KOPT-K1 (cell line): ENCODE data around the gene NXNL1.
A peak's percentile ranks its signal among the peaks of the same experiment; 100 is the strongest.
"Not testable (repeated sequence)": the region's sequence is repeated elsewhere in the genome, so short reads cannot be mapped to it uniquely, and the experiment has no call there.

Source experiments
- H3K27ac ChIP-seq: fragments of 200-600 bp; sonication (generic); 2 replicates; pipeline ENCODE4 v1.5.1; 2016; ENCODE audit warnings: antibody characterized with exemption, mild to moderate bottlenecking, low read depth, low read length; ENCODE audit not compliant: poor library complexity, severe bottlenecking
- H3K36me3 ChIP-seq: fragments of 200-600 bp; sonication (generic); 2 replicates; pipeline ENCODE4 v1.5.1; 2017; ENCODE audit warnings: antibody characterized with exemption, mild to moderate bottlenecking, low read length, moderate library complexity; ENCODE audit not compliant: insufficient read depth
- H3K9me3 ChIP-seq: fragments of 200-600 bp; sonication (generic); 2 replicates; pipeline ENCODE4 v1.5.1; 2017; ENCODE audit warnings: antibody characterized with exemption, low read length, mild to moderate bottlenecking; ENCODE audit not compliant: insufficient read depth, poor library complexity, severe bottlenecking

Gene NXNL1, protein sequence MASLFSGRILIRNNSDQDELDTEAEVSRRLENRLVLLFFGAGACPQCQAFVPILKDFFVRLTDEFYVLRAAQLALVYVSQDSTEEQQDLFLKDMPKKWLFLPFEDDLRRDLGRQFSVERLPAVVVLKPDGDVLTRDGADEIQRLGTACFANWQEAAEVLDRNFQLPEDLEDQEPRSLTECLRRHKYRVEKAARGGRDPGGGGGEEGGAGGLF

GRCh38 chr19:17460372-17461230 lies at the start of gene NXNL1:
Gene NXNL1, minus strand, starts transcription at chr19:17460926. Its CDS starts 57 bp downstream, at chr19:17460869.
- Histone ChIP-seq H3K27ac (no peak within 1 kb of the TSS), H3K9me3 (no peaks in the 10 kb centered on the region)

DNA sequence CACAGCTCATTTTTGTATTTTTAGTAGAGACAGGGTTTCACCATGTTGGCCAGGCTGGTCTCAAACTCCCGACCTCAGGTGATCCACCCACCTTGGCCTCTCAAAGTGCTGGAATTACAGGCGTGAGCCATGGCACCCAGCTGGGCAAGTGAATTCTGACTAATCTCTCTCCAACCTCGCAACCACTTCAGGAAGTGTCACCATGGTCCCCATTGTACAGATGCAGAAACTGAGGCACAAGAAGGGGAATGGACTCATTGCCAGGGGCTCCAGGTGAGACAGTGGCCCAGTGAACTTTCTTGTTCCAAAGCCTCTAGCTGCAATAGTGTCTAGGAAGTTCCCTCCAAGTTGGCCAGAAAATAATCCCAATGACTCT lies 47.8 kb upstream of the NXNL1 start:
- H3K36me3 ChIP-seq = peaks cover 23% of the 10 kb centered on the region; the same call in 1 of the 2 replicates
- H3K27ac ChIP-seq, H3K9me3 ChIP-seq: not testable (repeated sequence)

More at GRCh38 chr19:17460372-17461230, at the start of gene NXNL1:
- H3K36me3 ChIP-seq = no peaks in the 10 kb centered on the region

- Histone ChIP-seq H3K36me3 (peaks cover 23% of the 10 kb centered on the region; the same call in 1 of the 2 replicates), H3K9me3 (no peaks in the 10 kb centered on the region), H3K27ac (peak overlapping the region; percentile 33)
Measured at GRCh38 chr19:17506745-17507144, 46.0 kb upstream of the NXNL1 start.

- peaks cover 31% of the 10 kb centered on the region; the same call in 1 of the 2 replicates for H3K36me3 ChIP-seq
- H3K9me3 ChIP-seq = no peaks in the 10 kb centered on the region
- H3K27ac ChIP-seq = no peak overlapping the region
Measured at GRCh38 chr19:17505223-17505622, 44.5 kb upstream of the NXNL1 start.

DNA sequence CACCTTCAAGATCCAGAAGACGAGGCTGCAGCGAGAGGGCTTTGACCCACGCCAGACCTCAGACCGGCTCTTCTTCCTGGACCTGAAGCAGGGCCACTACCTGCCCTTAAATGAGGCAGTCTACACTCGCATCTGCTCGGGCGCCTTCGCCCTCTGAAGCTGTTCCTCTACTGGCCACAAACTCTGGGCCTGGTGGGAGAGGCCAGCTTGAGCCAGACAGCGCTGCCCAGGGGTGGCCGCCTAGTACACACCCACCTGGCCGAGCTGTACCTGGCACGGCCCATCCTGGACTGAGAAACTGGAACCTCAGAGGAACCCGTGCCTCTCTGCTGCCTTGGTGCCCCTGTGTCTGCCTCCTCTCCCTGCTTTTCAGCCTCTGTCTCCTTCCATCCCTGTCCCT lies 43.7 kb upstream of the NXNL1 start:
- Histone ChIP-seq H3K36me3 (peaks cover 31% of the 10 kb centered on the region; the same call in 1 of the 2 replicates), H3K9me3 (no peaks in the 10 kb centered on the region), H3K27ac (peak overlapping the region; percentile 3)

- Histone ChIP-seq H3K36me3 (peaks cover 31% of the 10 kb centered on the region; the same call in 1 of the 2 replicates), H3K27ac (peak overlapping the region; percentile 3), H3K9me3 (no peaks in the 10 kb centered on the region)
Measured at GRCh38 chr19:17504030-17504429, 43.3 kb upstream of the NXNL1 start.

DNA sequence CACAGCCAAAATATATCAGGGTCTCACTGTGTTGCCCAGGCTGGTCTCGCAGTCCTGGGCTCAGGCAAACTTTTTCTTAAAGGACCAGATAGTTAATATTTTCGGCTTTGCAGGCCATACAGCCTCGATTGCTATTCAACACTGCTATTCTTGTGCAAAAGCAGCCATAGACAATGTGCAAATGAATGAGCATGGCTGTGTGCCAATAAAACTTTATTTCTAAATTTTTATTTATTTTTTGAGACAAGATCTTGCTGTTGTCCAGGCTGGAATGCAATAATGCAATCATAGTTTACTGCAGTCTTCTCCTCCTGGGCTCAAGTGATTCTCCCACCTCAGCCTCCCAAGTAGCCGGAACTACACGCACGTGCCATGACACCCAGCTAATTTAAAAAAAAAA lies 42.5 kb upstream of the NXNL1 start:
- Histone ChIP-seq H3K9me3 (no peaks in the 10 kb centered on the region), H3K27ac (no peak overlapping the region), H3K36me3 (peaks cover 26% of the 10 kb centered on the region; the same call in 1 of the 2 replicates)

DNA sequence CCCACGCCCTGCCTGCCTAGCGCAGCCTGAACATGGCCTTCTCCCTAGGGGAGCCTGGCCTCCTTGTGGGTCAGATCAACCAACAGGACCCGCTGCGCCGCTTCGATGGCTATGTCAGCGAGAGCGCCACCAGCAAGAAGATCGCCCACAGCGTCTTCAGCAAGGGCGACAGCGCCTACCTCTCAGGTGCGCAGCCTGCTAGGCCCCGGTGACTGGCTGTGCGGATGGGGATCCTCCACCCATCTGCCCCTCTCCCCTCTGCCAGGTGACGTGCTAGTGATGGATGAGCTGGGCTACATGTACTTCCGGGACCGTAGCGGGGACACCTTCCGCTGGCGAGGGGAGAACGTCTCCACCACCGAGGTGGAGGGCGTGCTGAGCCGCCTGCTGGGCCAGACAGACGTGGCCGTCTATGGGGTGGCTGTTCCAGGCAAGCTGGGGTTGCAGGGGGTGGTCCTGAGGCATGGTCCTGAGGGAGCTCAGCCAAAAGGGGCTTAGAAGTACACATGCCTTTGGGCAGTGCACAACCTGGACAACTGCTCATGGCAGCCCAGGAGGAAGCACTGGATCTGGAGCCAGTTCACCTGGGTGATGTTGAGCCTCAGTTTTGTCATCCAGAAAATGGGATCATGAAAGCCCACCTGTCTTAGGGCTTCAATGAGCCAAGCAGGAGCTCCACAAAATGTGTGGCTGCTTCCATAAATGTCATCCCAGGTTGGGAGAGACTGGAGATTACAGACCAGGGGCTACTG lies 39.9 kb upstream of the NXNL1 start:
- Histone ChIP-seq H3K36me3 (peaks cover 12% of the 10 kb centered on the region; the same call in 1 of the 2 replicates), H3K9me3 (no peaks in the 10 kb centered on the region), H3K27ac (peak overlapping the region; percentile 83)

GRCh38 chr19:17499648-17500446 lies 39.1 kb upstream of the NXNL1 start:
- Histone ChIP-seq H3K9me3 (no peaks in the 10 kb centered on the region), H3K36me3 (peaks cover 8% of the 10 kb centered on the region; the same call in 1 of the 2 replicates), H3K27ac (peak overlapping the region; percentile 83)

GRCh38 chr19:17499025-17499424 lies 38.3 kb upstream of the NXNL1 start:
- peak overlapping the region; percentile 83 for H3K27ac ChIP-seq
- H3K36me3 ChIP-seq, H3K9me3 ChIP-seq: not testable (repeated sequence)

DNA sequence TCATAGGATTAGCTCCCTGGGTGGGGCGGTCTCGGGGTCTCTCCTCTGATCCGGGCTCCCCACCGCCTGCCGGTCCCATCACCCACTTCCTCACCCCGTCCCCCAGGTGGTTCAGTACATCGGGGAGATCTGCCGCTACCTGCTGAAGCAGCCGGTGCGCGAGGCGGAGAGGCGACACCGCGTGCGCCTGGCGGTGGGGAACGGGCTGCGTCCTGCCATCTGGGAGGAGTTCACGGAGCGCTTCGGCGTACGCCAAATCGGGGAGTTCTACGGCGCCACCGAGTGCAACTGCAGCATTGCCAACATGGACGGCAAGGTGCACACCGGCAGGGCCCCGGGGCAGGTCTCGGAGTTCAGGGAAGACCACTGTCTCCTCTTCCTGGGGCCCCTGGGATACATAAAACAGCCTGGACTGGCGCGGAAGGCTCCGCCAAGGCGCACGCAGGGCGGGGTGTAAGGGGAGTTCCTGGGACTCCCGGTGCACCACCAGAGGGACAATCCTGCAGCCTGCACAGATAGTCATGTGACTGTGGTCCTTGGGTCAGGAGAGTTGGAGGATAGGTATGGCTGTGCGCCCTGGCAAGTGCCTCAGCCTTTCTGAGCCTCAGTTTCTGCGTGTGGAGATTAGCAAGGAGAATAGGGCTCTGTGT lies 36.5 kb upstream of the NXNL1 start:
- H3K9me3 ChIP-seq = no peaks in the 10 kb centered on the region
- H3K36me3 ChIP-seq = peaks cover 8% of the 10 kb centered on the region; the same call in 1 of the 2 replicates
- peak overlapping the region; percentile 83 for H3K27ac ChIP-seq

DNA sequence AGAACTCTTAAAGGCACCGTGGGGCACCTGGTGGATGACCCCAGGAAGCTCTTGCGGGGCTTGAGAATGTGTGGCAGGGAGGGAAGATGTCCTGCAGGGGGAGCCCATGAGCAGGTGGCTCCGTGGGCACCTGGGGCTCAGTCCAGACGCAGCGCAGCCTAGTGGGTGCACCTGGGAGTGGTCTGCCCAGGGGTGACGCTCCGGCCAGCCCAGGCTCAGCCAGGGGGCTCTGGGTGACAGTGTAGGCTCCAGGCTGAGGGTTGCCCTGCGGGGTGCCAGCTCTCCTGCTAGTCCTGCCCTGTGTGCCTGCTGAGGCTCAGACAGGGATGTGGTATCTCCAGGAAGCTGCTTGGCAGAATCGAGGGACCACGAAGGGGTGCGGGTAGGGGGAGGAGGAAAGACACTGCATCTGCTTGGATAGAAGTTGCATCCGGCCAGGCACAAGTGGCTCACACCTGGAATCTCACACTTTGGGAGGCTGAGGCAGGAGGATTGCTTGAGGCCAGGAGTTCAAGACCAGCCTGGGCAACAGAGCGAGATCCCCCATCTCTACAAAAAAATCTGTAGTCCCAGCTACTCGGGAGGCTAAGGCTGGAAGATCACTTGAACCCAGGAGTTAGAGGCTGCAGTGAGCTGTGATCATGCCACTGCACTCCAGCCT lies 35.7 kb upstream of the NXNL1 start:
- H3K27ac ChIP-seq = peak overlapping the region; percentile 83
- H3K36me3 ChIP-seq = peaks cover 8% of the 10 kb centered on the region; the same call in 1 of the 2 replicates
- H3K9me3 ChIP-seq = no peaks in the 10 kb centered on the region

- Histone ChIP-seq H3K9me3 (no peaks in the 10 kb centered on the region), H3K27ac (peak overlapping the region; percentile 83)
Measured at GRCh38 chr19:17495639-17496296, 35.0 kb upstream of the NXNL1 start.

More at GRCh38 chr19:17495639-17496296, 35.0 kb upstream of the NXNL1 start:
- H3K36me3 ChIP-seq = peaks cover 3% of the 10 kb centered on the region; the same call in 1 of the 2 replicates
